Measurements from ENCODE around the gene CERCAM. TPM values are rescaled to one million over a fixed set of nuclear protein-coding genes. Genes with fewer than 3 reads are reported as not detected.

CERCAM gene
- total and polyA plus RNA-seq, 8 donors: 5.5 to 22.8 (median 12.5) TPM

GRCh38 chr9:128475867-128476266, 55.2 kb downstream of the CERCAM start:
- H3K27ac ChIP-seq: no peak overlapping the region
- intact Hi-C loops (cut with DNase I; ENCODE audit: low total_unique reads): no loop called here
- H3K27me3 ChIP-seq: no peaks in the 10 kb centered on the region
- DNase-seq: no peak
- H3K4me3 ChIP-seq: no peak overlapping the region
- H3K4me1 ChIP-seq: no peaks in the 10 kb centered on the region
- 93 to 98% (median 96%) methylated on average over 7 of the region's 7 CpGs for WGBS, 5 donors
- no peak for TF ChIP-seq POLR2AphosphoS5 (IDR thresholded peaks at IDR 0.05)
- TF ChIP-seq, protein P1, sequence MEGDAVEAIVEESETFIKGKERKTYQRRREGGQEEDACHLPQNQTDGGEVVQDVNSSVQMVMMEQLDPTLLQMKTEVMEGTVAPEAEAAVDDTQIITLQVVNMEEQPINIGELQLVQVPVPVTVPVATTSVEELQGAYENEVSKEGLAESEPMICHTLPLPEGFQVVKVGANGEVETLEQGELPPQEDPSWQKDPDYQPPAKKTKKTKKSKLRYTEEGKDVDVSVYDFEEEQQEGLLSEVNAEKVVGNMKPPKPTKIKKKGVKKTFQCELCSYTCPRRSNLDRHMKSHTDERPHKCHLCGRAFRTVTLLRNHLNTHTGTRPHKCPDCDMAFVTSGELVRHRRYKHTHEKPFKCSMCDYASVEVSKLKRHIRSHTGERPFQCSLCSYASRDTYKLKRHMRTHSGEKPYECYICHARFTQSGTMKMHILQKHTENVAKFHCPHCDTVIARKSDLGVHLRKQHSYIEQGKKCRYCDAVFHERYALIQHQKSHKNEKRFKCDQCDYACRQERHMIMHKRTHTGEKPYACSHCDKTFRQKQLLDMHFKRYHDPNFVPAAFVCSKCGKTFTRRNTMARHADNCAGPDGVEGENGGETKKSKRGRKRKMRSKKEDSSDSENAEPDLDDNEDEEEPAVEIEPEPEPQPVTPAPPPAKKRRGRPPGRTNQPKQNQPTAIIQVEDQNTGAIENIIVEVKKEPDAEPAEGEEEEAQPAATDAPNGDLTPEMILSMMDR (IDR thresholded peaks at IDR 0.05): no peak
- TF ChIP-seq POLR2A (IDR thresholded peaks at IDR 0.05): no peak
- no peak for TF ChIP-seq EP300 (IDR thresholded peaks at IDR 0.05)
- no peaks in the 10 kb centered on the region for H3K9me3 ChIP-seq
- H3K36me3 ChIP-seq: peaks cover 23 to 94% (median 88%) of the 10 kb centered on the region in 4 donors

- Histone ChIP-seq H3K9me3 (no peaks in the 10 kb centered on the region), H3K36me3 (peaks cover 42 to 100% (median 99%) of the 10 kb centered on the region in 4 donors), H3K4me1 (no peaks in the 10 kb centered on the region), H3K27me3 (no peaks in the 10 kb centered on the region), H3K4me3 (no peak overlapping the region), H3K27ac (no peak overlapping the region)
- intact Hi-C loops (cut with DNase I; ENCODE audit: low total_unique reads): no loop called here
- TF ChIP-seq EP300 (IDR thresholded peaks at IDR 0.05) (no peak), POLR2A (IDR thresholded peaks at IDR 0.05) (no peak), POLR2AphosphoS5 (IDR thresholded peaks at IDR 0.05) (no peak)
- TF ChIP-seq, protein P1 (IDR thresholded peaks at IDR 0.05): no peak
- DNase-seq: no peak
- 87 to 100% (median 97%) methylated on average over 1 of the region's 1 CpG for WGBS, 5 donors
Measured at GRCh38 chr9:128479262-128479661, 58.6 kb downstream of the CERCAM start.

DNA sequence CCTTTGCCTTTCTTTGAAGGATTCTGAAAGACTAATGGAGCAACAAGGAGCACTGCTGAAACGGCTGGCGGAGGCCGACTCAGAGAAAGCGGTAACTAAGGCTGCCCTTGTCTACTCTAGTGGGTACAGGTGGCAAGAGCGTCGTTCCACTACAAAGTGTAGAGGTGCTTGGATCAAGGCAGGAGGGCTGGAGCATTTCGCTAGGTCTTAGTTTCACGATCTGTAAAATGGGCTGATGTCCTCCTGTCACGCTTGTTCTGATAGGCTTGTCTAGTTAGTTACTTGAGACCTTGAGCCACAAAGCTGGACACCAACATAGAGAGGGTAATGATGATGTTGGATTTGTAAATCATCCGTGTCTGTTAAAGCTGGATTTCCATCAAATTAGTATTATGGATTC, 60.9 kb downstream of the CERCAM start:
- TF ChIP-seq, protein P1 (IDR thresholded peaks at IDR 0.05): no peak
- TF ChIP-seq EP300 (IDR thresholded peaks at IDR 0.05): no peak
- no peak for TF ChIP-seq POLR2AphosphoS5 (IDR thresholded peaks at IDR 0.05)
- TF ChIP-seq POLR2A (IDR thresholded peaks at IDR 0.05): no peak
- H3K27me3 ChIP-seq: no peaks in the 10 kb centered on the region
- 97 to 98% (median 98%) methylated on average over 10 of the region's 10 CpGs for WGBS, 5 donors
- intact Hi-C loops (cut with DNase I; ENCODE audit: low total_unique reads): no loop called here
- H3K9me3 ChIP-seq: no peaks in the 10 kb centered on the region
- H3K4me3 ChIP-seq: no peak overlapping the region
- no peak for DNase-seq
- no peak overlapping the region for H3K27ac ChIP-seq
- H3K36me3 ChIP-seq: peaks cover 58 to 100% (median 99%) of the 10 kb centered on the region in 4 donors
- H3K4me1 ChIP-seq: no peaks in the 10 kb centered on the region

DNA sequence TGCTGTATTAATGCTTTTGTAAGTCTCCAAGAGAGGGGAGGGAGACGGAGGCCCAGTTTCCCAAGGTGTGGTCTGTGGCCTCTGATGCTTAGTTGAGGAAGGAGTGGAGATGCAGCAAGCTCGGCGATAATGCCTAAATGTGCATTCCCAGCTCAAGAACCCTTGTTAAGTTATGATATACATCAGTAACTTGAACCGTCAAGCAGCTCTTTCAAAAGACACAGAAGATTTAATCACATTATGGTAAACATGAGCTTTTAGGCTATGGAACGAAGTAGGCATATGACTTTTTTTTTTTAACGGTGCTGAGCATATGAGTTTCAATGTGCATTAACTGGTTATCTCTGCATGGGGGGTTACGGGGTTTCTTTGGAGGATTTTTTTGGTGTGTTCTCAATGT, 61.5 kb downstream of the CERCAM start:
- no peaks in the 10 kb centered on the region for H3K4me1 ChIP-seq
- no peak for DNase-seq
- intact Hi-C loops (cut with DNase I; ENCODE audit: low total_unique reads): no loop called here
- TF ChIP-seq POLR2AphosphoS5 (IDR thresholded peaks at IDR 0.05) (no peak), EP300 (IDR thresholded peaks at IDR 0.05) (no peak), POLR2A (IDR thresholded peaks at IDR 0.05) (no peak)
- TF ChIP-seq, protein P1 (IDR thresholded peaks at IDR 0.05): no peak
- no peak overlapping the region for H3K4me3 ChIP-seq
- 93 to 96% (median 95%) methylated on average over 7 of the region's 7 CpGs for WGBS, 5 donors
- H3K36me3 ChIP-seq: peaks cover 59 to 100% (median 99%) of the 10 kb centered on the region in 4 donors
- H3K27ac ChIP-seq: no peak overlapping the region
- no peaks in the 10 kb centered on the region for H3K9me3 ChIP-seq
- no peaks in the 10 kb centered on the region for H3K27me3 ChIP-seq

All from stomach (tissue), 9 donors.